Brain microvascular endothelial cell (primary cell): ENCODE results near the gene PLA2G1B.

Source experiments
- DNase-seq: peaks from one replicate; pipeline ENCODE4 v3.0.0-alpha.2; 2020
- H3K27ac ChIP-seq: fragments of 250-450 bp; sonication (Bioruptor Pico); 2 replicates; pipeline ENCODE4 v1.5.1; 2020; ENCODE audit warnings: mild to moderate bottlenecking, moderate library complexity
- H3K27me3 ChIP-seq: fragments of 250-450 bp; sonication (Bioruptor Pico); replicated peaks from 2 replicates; pipeline ENCODE4 v1.5.1; 2020; ENCODE audit warnings: mild to moderate bottlenecking
- H3K36me3 ChIP-seq: fragments of 250-450 bp; sonication (Bioruptor Pico); replicated peaks from 2 replicates; pipeline ENCODE4 v1.5.1; 2020; ENCODE audit warnings: mild to moderate bottlenecking
- H3K4me3 ChIP-seq: 2 replicates; pipeline ENCODE4 v1.5.1; 2011; ENCODE audit warnings: low read depth, mild to moderate bottlenecking, control low read depth, low read length, moderate library complexity
- CTCF ChIP-seq: IDR thresholded peaks from 2 replicates; pipeline ENCODE4 v1.5.1; 2011; ENCODE audit warnings: low read depth, mild to moderate bottlenecking, moderate library complexity, low read length, control low read depth, inconsistent platforms; ENCODE audit errors: missing control alignments
- in situ Hi-C: cut with HindIII; loops from 2 replicates; pipeline ENCODE4 v1.10.0; 2017; ENCODE audit warnings: low sequenced_read_pairs, low pct_ligation_motif_present

Gene PLA2G1B

GRCh38 chr12:120366845-120367232, 39.3 kb upstream of the PLA2G1B start:
- no peak for TF ChIP-seq CTCF
- in situ Hi-C loops, result no loop called here
- no peaks in the 10 kb centered on the region for H3K36me3 ChIP-seq
- no peak overlapping the region for H3K27ac ChIP-seq
- H3K27me3 ChIP-seq, result peaks cover 40% of the 10 kb centered on the region
- H3K4me3 ChIP-seq, result no peak overlapping the region
- DNase-seq, result no peak

GRCh38 chr12:120366341-120366705, 38.7 kb upstream of the PLA2G1B start:
- no peaks in the 10 kb centered on the region for H3K36me3 ChIP-seq
- TF ChIP-seq CTCF, result no peak
- H3K27me3 ChIP-seq, result peaks cover 35% of the 10 kb centered on the region
- DNase-seq, result no peak
- in situ Hi-C loops, result no loop called here
- H3K27ac ChIP-seq, result no peak overlapping the region
- no peak overlapping the region for H3K4me3 ChIP-seq

GRCh38 chr12:120365675-120366340, 38.2 kb upstream of the PLA2G1B start:
- Histone ChIP-seq H3K36me3 (no peaks in the 10 kb centered on the region), H3K27ac (no peak overlapping the region), H3K4me3 (no peak overlapping the region), H3K27me3 (peaks cover 29% of the 10 kb centered on the region)
- no peak for TF ChIP-seq CTCF
- in situ Hi-C loops, result no loop called here
- no peak for DNase-seq

- no peaks in the 10 kb centered on the region for H3K36me3 ChIP-seq
- H3K27ac ChIP-seq, result no peak overlapping the region
- peaks cover 16% of the 10 kb centered on the region for H3K27me3 ChIP-seq
- in situ Hi-C loops, result no loop called here
- TF ChIP-seq CTCF, result no peak
- no peak for DNase-seq
- no peak overlapping the region for H3K4me3 ChIP-seq
Measured at GRCh38 chr12:120364487-120364886, 36.9 kb upstream of the PLA2G1B start.

- TF ChIP-seq CTCF, result no peak
- H3K4me3 ChIP-seq, result no peak overlapping the region
- in situ Hi-C loops, result no loop called here
- H3K36me3 ChIP-seq, result no peaks in the 10 kb centered on the region
- H3K27ac ChIP-seq, result no peak overlapping the region
- H3K27me3 ChIP-seq, result peaks cover 9% of the 10 kb centered on the region
- DNase-seq, result no peak
Measured at GRCh38 chr12:120363274-120363855, 35.8 kb upstream of the PLA2G1B start.
